Mesothelial cell of epicardium (in vitro differentiated cells): ENCODE results near the gene SLC25A29. TPM values are rescaled to one million over a fixed set of nuclear protein-coding genes. Genes with fewer than 3 reads are reported as not detected.

ENCODE experiments used
- DNase-seq, 2 experiments: peaks; one replicate each; pipeline ENCODE4 v3.0.0; 2021; ENCODE audit warnings: low spot score in 2 of 2; ENCODE audit not compliant: unreplicated experiment in 2 of 2
- H3K27ac Mint-ChIP-seq: 2 replicates; pipeline ENCODE4 v1.8.0; 2021; ENCODE audit warnings: mixed read lengths
- H3K27me3 Mint-ChIP-seq: 2 replicates; pipeline ENCODE4 v1.8.0; 2021; ENCODE audit warnings: low read depth, mixed read lengths
- H3K36me3 Mint-ChIP-seq: 2 replicates; pipeline ENCODE4 v1.8.0; 2021; ENCODE audit warnings: mixed read lengths
- H3K4me1 Mint-ChIP-seq: 2 replicates; pipeline ENCODE4 v1.8.0; 2021; ENCODE audit warnings: mixed read lengths
- H3K4me3 Mint-ChIP-seq: 2 replicates; pipeline ENCODE4 v1.8.0; 2021; ENCODE audit warnings: mild to moderate bottlenecking, moderate library complexity, mixed read lengths
- H3K9me3 Mint-ChIP-seq: 2 replicates; pipeline ENCODE4 v1.8.0; 2021; ENCODE audit warnings: mixed read lengths
- total RNA-seq: library from RNA; stranded (reverse); gene quantifications from 3 replicates; pipeline ENCODE4 v1.2.1, GENCODE V29; 2021
- TF ChIP-seq, protein P1 (sequence below): fragments of 200-600 bp; sonication (generic); IDR thresholded peaks from one replicate; pipeline ENCODE4 v1.5.0; 2021; ENCODE audit warnings: antibody characterized with exemption; ENCODE audit not compliant: unreplicated experiment

SLC25A29 gene
- total RNA-seq, 1 donor from 2014 or later, result 102 TPM

DNA sequence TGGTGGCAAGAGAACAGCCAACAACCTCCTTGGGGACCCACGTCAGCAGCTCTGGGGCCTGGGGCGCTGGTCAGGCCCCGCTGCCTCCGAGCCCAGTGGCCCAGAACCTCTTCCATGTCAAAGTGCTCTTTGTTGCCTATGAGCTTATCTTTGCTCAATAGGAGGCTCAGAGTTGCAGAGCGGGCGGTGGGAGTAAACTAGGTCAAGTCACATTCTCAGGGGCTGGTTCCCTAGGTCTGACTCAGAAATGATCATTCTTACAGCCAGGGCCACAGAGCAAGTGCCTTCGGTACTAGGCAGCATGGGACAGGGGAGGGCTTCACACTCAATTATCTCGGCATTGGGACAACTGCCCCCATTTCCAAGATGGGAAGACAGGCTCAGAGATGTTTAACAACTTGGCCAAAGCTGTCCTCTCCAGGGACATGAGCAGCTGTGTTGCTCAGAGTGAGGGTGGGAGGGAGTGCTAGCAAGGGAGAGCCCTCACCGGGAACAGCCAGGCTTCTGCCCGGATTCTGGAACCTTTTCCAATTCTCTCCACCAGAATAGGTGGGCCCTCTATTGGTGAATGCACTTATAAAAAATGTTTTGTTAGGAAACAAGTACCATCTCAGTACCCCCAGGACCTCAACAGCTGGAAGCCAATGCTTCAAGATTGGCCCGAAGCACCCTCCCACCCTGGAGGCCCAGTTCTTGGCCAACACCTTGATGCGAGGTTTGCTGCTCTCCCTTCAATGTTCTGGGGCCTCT, 11.9 kb downstream of the SLC25A29 start:
- H3K4me3 Mint-ChIP-seq, result no peak overlapping the region
- no peaks in the 10 kb centered on the region for H3K27me3 Mint-ChIP-seq
- no peak overlapping the region for H3K27ac Mint-ChIP-seq
- H3K4me1 Mint-ChIP-seq, result no peaks in the 10 kb centered on the region
- peaks cover 2% of the 10 kb centered on the region for H3K36me3 Mint-ChIP-seq
- TF ChIP-seq, protein P1, sequence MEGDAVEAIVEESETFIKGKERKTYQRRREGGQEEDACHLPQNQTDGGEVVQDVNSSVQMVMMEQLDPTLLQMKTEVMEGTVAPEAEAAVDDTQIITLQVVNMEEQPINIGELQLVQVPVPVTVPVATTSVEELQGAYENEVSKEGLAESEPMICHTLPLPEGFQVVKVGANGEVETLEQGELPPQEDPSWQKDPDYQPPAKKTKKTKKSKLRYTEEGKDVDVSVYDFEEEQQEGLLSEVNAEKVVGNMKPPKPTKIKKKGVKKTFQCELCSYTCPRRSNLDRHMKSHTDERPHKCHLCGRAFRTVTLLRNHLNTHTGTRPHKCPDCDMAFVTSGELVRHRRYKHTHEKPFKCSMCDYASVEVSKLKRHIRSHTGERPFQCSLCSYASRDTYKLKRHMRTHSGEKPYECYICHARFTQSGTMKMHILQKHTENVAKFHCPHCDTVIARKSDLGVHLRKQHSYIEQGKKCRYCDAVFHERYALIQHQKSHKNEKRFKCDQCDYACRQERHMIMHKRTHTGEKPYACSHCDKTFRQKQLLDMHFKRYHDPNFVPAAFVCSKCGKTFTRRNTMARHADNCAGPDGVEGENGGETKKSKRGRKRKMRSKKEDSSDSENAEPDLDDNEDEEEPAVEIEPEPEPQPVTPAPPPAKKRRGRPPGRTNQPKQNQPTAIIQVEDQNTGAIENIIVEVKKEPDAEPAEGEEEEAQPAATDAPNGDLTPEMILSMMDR, result no peak
- no peaks in the 10 kb centered on the region for H3K9me3 Mint-ChIP-seq
- no peak for DNase-seq

DNA sequence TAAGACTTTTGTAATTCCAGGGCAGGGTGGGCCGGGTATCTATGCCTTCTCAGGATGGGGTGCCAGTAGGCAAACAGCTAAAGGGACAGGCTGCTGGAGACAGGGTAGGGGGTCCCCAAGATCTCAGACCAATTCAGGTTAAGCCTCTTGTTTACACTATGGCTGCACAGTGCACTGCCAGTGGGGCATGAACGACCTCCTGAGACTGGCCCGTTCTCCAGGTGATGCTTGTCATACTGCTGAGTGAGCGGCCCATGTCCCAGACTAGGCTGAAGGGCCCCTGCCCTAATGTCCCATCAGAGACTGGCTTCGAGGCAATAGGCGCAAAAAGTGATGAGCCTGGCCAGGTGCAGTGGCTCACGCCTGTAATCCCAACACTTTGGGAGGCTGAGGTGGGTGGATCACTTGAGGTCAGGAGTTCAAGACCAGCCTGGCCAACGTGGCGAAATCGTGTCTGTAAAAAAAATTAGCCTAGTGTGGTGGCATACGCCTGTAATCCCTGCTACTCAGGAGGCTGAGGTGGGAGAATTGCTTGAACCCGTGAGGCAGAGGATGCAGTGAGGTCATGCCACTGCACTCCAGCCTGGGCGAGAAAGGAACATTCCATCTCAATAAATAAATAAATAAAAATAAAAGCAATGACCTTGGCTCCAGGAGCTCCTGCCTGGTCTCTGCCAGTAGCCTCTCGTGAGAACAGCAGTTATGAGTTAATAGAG, 12.6 kb downstream of the SLC25A29 start:
- no peaks in the 10 kb centered on the region for H3K4me1 Mint-ChIP-seq
- DNase-seq, result no peak
- peaks cover 2% of the 10 kb centered on the region for H3K36me3 Mint-ChIP-seq
- H3K9me3 Mint-ChIP-seq, result no peaks in the 10 kb centered on the region
- no peak overlapping the region for H3K4me3 Mint-ChIP-seq
- TF ChIP-seq, protein P1, result no peak
- H3K27ac Mint-ChIP-seq, result no peak overlapping the region
- H3K27me3 Mint-ChIP-seq, result no peaks in the 10 kb centered on the region

DNA sequence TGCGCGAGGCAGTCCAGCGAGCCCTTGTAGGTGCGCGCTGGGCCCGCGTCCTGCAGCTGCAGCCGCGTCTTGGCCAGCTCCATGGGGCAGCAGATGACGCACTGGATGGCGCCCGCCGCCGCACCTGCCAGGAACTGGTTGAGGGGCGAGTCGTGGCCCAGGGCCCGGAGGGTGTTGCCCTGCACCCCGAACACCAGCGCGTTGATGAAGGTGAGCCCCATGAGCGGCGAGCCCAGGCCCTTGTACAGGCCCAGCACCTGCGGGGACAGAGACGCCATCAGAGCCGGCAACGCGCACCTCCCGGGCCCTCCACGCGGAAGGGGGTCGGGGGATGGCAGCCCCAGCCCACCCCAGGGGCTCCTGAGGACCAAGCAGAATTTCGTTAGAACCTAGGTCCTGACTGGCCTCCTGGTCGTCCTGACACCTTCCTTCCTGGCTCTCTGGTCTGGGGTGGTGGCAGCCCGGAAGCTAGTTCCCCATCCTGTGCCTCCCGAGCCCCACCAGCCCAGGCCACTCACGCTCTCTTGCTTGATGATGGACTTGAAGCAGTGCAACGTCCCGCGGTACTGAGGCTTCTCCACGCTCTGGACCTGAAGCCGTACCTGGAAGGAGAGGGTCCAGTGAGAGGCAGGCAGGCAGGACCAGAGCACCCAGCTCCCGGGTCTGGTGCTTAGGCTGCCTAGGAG, 13.3 kb downstream of the SLC25A29 start:
- no peaks in the 10 kb centered on the region for H3K4me1 Mint-ChIP-seq
- DNase-seq, result no peak
- no peak overlapping the region for H3K27ac Mint-ChIP-seq
- H3K9me3 Mint-ChIP-seq, result no peaks in the 10 kb centered on the region
- no peak overlapping the region for H3K4me3 Mint-ChIP-seq
- no peaks in the 10 kb centered on the region for H3K27me3 Mint-ChIP-seq
- H3K36me3 Mint-ChIP-seq, result peaks cover 2% of the 10 kb centered on the region
- TF ChIP-seq, protein P1, result no peak

DNA sequence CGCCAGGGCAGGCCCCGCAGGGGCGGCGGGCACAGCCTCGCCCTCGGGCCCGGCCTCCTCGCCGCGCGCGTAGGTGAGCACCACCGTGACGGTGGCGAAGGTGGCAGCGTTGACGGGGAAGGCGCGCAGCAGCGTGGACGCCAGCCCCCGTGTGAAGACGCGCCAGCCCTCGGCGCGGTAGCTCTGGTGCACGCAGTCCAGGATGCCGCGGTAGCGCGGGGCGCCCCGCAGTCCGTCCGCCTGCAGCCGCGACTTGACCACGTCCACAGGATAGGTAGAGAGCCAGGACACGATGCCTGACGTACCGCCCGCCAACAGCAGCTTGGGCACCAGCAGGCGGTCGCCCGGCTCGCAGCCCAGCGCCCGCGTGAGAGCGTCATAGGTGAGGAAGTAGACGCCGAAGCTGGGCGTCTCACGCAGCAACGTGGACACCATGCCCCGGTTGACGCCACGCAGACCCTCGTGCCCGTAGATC, 13.9 kb downstream of the SLC25A29 start:
- Mint-ChIP-seq H3K4me3 (no peak overlapping the region), H3K9me3 (no peaks in the 10 kb centered on the region), H3K36me3 (peaks cover 2% of the 10 kb centered on the region), H3K4me1 (no peaks in the 10 kb centered on the region), H3K27ac (no peak overlapping the region), H3K27me3 (no peaks in the 10 kb centered on the region)
- DNase-seq, result no peak
- TF ChIP-seq, protein P1, result no peak

DNA sequence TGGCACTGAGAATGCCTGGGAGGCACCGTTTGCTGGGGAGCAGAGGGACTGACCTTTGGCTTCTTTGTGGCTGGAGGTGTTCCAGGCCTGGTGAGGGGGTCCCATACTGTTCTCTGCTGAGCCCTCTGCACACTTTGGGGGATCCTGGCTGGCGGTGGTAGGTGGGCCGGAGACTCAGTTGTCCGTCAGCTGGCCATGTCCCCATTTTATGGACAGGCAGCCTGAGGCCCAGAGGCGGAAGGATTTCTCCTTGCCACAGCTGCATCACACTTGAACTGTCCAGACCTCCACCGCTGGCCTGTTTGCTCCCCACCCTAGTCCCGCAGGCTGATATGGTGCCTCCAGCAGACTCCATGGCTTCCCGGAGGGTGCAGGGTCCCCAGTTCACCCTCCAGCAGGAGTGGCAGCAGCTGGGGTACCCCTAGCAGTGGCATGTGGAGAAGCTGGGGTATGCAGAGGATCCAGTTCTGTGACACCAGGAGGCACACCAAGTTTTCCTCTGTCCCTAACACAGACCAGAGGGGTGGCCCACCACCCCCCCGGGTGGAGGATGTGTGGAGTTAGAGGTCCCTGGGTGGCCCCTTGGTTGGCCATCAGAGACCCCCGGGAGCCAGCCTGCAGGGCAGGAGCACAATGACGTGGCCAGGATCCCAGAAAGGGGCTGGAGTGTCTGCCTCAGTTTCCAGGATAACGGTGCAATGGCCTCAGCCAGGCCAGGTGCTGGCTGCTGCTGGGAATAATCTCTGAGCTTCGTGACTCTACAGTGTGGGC, 14.8 kb downstream of the SLC25A29 start:
- TF ChIP-seq, protein P1, result no peak
- Mint-ChIP-seq H3K9me3 (no peaks in the 10 kb centered on the region), H3K4me1 (no peaks in the 10 kb centered on the region), H3K4me3 (no peak overlapping the region), H3K27ac (no peak overlapping the region), H3K27me3 (no peaks in the 10 kb centered on the region), H3K36me3 (peaks cover 2% of the 10 kb centered on the region)
- no peak for DNase-seq
